Tracheal epithelial cell (primary cell): ENCODE data around the gene TBC1D10B. TPM values are rescaled to one million over a fixed set of nuclear protein-coding genes. Genes with fewer than 3 reads are reported as not detected.

Experiments used
- total RNA-seq: library from RNA; depleted of rRNA; stranded (reverse); fragments of >200 nt; gene quantifications from 2 replicates; pipeline ENCODE4 v1.2.1, GENCODE V29; 2014

Gene TBC1D10B
- total RNA-seq: 19.3 and 22.6 TPM in 2 replicates

GRCh38 chr16:30370456-30371247, at the start of gene TBC1D10B:
TSS of gene TBC1D10B (minus strand) at chr16:30370494. CDS start at chr16:30370183, 311 bp downstream.

GRCh38 chr16:30407102-30407803, 37.0 kb upstream of the TBC1D10B start, which contains the start of gene ZNF771:
TSS of gene ZNF771 (plus strand) at chr16:30407606. CDS start at chr16:30408054, 448 bp downstream.

GRCh38 chr16:30395155-30395991, 25.1 kb upstream of the TBC1D10B start, which contains the start of gene ZNF48:
TSS of gene ZNF48 (plus strand) at chr16:30395420. CDS start at chr16:30395795, 375 bp downstream.

GRCh38 chr16:30382111-30382881, 12.0 kb upstream of the TBC1D10B start, which contains the start of gene SEPTIN1:
TSS of gene SEPTIN1 (minus strand) at chr16:30382561. CDS start at chr16:30382542, 19 bp downstream.

GRCh38 chr16:30374538-30374937, 4.2 kb upstream of the TBC1D10B start, which contains the start of gene MYL11:
TSS of gene MYL11 (plus strand) at chr16:30374802. CDS start at chr16:30374858, 56 bp downstream.

GRCh38 chr16:30355144-30355953, 14.9 kb downstream of the TBC1D10B start, which contains the start of gene CD2BP2:
TSS of gene CD2BP2 (minus strand) at chr16:30355308. CDS start at chr16:30354681, 627 bp downstream.

Other genes starting within 250 kb of the TBC1D10B start
- gene MAPK3, start 247.3 kb downstream of the TBC1D10B start, total RNA-seq: 10.7 and 14.0 TPM in 2 replicates
- gene CORO1A, start 186.9 kb downstream of the TBC1D10B start, total RNA-seq: 1.3 and 2.9 TPM in 2 replicates
- gene BOLA2B, start 176.8 kb downstream of the TBC1D10B start, total RNA-seq: 276 and 284 TPM in 2 replicates
- 28.9 and 49.7 TPM in 2 replicates for gene SLX1A, start 176.6 kb downstream of the TBC1D10B start, total RNA-seq
- gene SULT1A3, start 171.2 kb downstream of the TBC1D10B start, total RNA-seq: 3.6 and 4.3 TPM in 2 replicates
- 0.72 and 2.8 TPM in 2 replicates for gene NPIPB13, start 122.0 kb downstream of the TBC1D10B start, total RNA-seq
- 37.1 and 40.2 TPM in 2 replicates for gene CD2BP2, start 15.2 kb downstream of the TBC1D10B start, total RNA-seq
- not detected in 2 replicates for gene MYL11, start 4.3 kb upstream of the TBC1D10B start, total RNA-seq
- gene SEPTIN1, start 12.1 kb upstream of the TBC1D10B start, total RNA-seq: not detected in 2 replicates
- 10.4 and 11.1 TPM in 2 replicates for gene ZNF48, start 24.9 kb upstream of the TBC1D10B start, total RNA-seq
- 11.3 and 14.7 TPM in 2 replicates for gene ZNF771, start 37.1 kb upstream of the TBC1D10B start, total RNA-seq
- gene DCTPP1, start 59.5 kb upstream of the TBC1D10B start, total RNA-seq: 25.4 and 31.3 TPM in 2 replicates
- gene SEPHS2, start 75.4 kb upstream of the TBC1D10B start, total RNA-seq: 7.2 and 10.0 TPM in 2 replicates
- gene ITGAL, start 102.2 kb upstream of the TBC1D10B start, total RNA-seq: not detected in 2 replicates
- gene ZNF768, start 156.1 kb upstream of the TBC1D10B start, total RNA-seq: 27.2 and 34.5 TPM in 2 replicates
- gene ZNF747, start 164.4 kb upstream of the TBC1D10B start, total RNA-seq: 6.6 and 7.5 TPM in 2 replicates
- 3.4 and 3.6 TPM in 2 replicates for gene ZNF764, start 187.9 kb upstream of the TBC1D10B start, total RNA-seq
- 8.2 and 10.7 TPM in 2 replicates for gene ZNF688, start 201.2 kb upstream of the TBC1D10B start, total RNA-seq
- gene ZNF785, start 215.2 kb upstream of the TBC1D10B start, total RNA-seq: 6.2 and 8.0 TPM in 2 replicates
- 1.7 and 3.8 TPM in 2 replicates for gene ZNF689, start 239.9 kb upstream of the TBC1D10B start, total RNA-seq